Thoracic aorta (tissue), 2 donors: Measurements from ENCODE around the gene FRMD8. TPM values are rescaled to one million over a fixed set of nuclear protein-coding genes. Genes with fewer than 3 reads are reported as not detected.
A peak's percentile ranks its signal among the peaks of the same experiment; 100 is the strongest.

Experiments
- ATAC-seq: fragments of 150-250 bp; one replicate; pipeline ENCODE4 v1.8.0; 2017; ENCODE audit warnings: low read depth; ENCODE audit not compliant: insufficient number of reproducible peaks, low FRiP score
- DNase-seq: peaks from one replicate; pipeline ENCODE4 v3.0.0-alpha.2; 2020; ENCODE audit warnings: low spot score
- H3K27ac ChIP-seq, 2 donors: fragments of 200-600 bp; sonication (generic); 1 replicate in 1 of 2; 2 replicates in 1 of 2; pipeline ENCODE4 v1.5.1; 2016; ENCODE audit warnings: mild to moderate bottlenecking in 2 of 2, moderate library complexity in 2 of 2
- H3K27me3 ChIP-seq: fragments of 200-600 bp; sonication (generic); replicated peaks from 2 replicates; pipeline ENCODE4 v1.6.0; 2016; ENCODE audit warnings: mild to moderate bottlenecking; ENCODE audit not compliant: insufficient read depth
- H3K36me3 ChIP-seq: fragments of 200-600 bp; sonication (generic); one replicate; pipeline ENCODE4 v1.5.1; 2016
- H3K4me1 ChIP-seq, 2 donors: fragments of 200-600 bp; sonication (generic); 1 replicate in 1 of 2; 2 replicates in 1 of 2; pipeline versions ENCODE4 v1.5.1 to v1.6.0; 2016; ENCODE audit warnings: low read depth in 2 of 2, mild to moderate bottlenecking in 1 of 2; ENCODE audit not compliant: control insufficient read depth in 1 of 2
- H3K4me3 ChIP-seq: fragments of 200-600 bp; sonication (generic); 2 replicates; pipeline ENCODE4 v1.5.1; 2016; ENCODE audit warnings: mild to moderate bottlenecking
- H3K9me3 ChIP-seq: fragments of 200-600 bp; sonication (generic); 2 replicates; pipeline ENCODE4 v1.5.1; 2016
- CTCF ChIP-seq: fragments of 200-600 bp; sonication (generic); IDR thresholded peaks from one replicate; pipeline ENCODE4 v1.5.1; 2019; ENCODE audit warnings: antibody characterized with exemption
- total RNA-seq, 2 donors: library from RNA; depleted of rRNA; stranded (reverse); fragments of >200 nt; gene quantifications; one replicate each; pipeline versions ENCODE4 v1.1.0 to v1.2.3, GENCODE V29; 2016

Gene FRMD8
- total RNA-seq, 2 donors from 2014 or later: 45.2 to 45.9 TPM

DNA sequence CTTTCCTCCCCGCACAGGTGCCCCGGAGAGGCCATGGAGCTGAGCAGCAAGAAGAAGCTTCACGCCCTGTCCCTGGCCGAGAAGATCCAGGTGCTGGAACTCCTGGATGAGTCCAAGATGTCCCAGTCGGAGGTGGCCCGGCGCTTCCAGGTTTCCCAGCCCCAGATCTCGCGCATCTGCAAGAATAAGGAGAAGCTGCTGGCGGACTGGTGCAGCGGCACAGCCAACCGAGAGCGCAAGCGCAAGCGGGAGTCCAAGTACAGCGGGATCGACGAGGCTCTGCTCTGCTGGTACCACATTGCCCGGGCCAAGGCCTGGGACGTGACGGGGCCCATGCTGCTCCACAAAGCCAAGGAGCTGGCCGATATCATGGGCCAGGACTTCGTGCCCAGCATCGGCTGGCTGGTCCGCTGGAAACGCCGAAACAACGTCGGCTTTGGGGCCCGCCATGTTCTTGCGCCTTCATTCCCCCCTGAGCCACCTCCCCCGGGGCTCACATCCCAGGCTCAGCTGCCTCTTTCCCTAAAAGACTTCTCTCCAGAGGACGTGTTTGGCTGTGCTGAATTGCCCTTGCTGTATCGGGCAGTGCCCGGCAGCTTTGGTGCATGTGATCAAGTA is 30.6 kb upstream of the FRMD8 start:
- H3K4me1 ChIP-seq: peaks cover 18 to 24% of the 10 kb centered on the region in 2 donors
- H3K36me3 ChIP-seq: peaks cover 18% of the 10 kb centered on the region
- no peak for TF ChIP-seq CTCF
- H3K4me3 ChIP-seq: peak overlapping the region; percentile 72
- H3K27ac ChIP-seq: no peak overlapping the region
- H3K9me3 ChIP-seq: no peaks in the 10 kb centered on the region
- DNase-seq (no peak), ATAC-seq (no peak)
- no peaks in the 10 kb centered on the region for H3K27me3 ChIP-seq

GRCh38 chr11:65356394-65356972 is 30.0 kb upstream of the FRMD8 start:
- no peak for DNase-seq
- Histone ChIP-seq H3K9me3 (no peaks in the 10 kb centered on the region), H3K4me1 (peaks cover 18 to 24% of the 10 kb centered on the region in 2 donors), H3K27me3 (no peaks in the 10 kb centered on the region), H3K27ac (no peak overlapping the region), H3K36me3 (peaks cover 12% of the 10 kb centered on the region), H3K4me3 (peak overlapping the region; percentile 72)
- no peak for TF ChIP-seq CTCF
- ATAC-seq: no peak

- no peak for ATAC-seq
- no peak for TF ChIP-seq CTCF
- no peak overlapping the region for H3K27ac ChIP-seq
- no peaks in the 10 kb centered on the region for H3K9me3 ChIP-seq
- DNase-seq: no peak
- no peaks in the 10 kb centered on the region for H3K27me3 ChIP-seq
- H3K36me3 ChIP-seq: no peaks in the 10 kb centered on the region
- H3K4me3 ChIP-seq: no peak overlapping the region
- H3K4me1 ChIP-seq: peaks cover 18 to 24% of the 10 kb centered on the region in 2 donors
Measured at GRCh38 chr11:65357856-65358356, 28.5 kb upstream of the FRMD8 start.

DNA sequence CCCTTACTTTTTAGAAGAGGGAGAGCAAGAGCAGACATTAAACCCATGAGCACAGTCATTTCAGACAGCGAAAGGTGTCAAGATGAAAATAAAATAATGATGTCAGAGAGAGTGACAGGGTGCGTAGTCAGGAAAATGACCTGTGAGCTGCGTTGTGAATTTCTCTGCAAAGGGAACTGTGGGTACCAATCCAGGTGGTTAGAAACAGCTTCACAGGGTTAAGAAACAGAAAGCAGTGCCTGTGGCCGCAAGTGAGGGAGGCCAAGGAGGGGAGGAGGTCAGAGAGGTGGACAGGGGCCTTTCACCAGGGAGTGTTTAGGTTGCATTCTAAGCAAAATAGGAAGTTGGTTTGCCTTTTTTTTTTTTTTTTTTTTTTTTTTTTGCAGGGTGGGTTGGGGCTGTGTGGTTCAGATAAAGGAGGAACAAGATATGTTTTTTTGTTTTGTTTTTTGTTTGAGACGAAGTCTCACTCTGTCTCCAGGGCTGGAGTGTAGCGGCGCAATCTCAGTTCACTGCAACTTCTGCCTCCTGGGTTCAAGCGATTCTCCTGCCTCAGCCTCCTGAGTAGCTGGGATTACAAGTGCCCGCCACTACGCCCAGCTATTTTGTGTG is 24.0 kb upstream of the FRMD8 start:
- no peak overlapping the region for H3K4me3 ChIP-seq
- H3K36me3 ChIP-seq: no peaks in the 10 kb centered on the region
- no peaks in the 10 kb centered on the region for H3K4me1 ChIP-seq
- no peaks in the 10 kb centered on the region for H3K27me3 ChIP-seq
- H3K9me3 ChIP-seq: no peaks in the 10 kb centered on the region
- DNase-seq (no peak), ATAC-seq (no peak)
- no peak overlapping the region for H3K27ac ChIP-seq
- no peak for TF ChIP-seq CTCF

DNA sequence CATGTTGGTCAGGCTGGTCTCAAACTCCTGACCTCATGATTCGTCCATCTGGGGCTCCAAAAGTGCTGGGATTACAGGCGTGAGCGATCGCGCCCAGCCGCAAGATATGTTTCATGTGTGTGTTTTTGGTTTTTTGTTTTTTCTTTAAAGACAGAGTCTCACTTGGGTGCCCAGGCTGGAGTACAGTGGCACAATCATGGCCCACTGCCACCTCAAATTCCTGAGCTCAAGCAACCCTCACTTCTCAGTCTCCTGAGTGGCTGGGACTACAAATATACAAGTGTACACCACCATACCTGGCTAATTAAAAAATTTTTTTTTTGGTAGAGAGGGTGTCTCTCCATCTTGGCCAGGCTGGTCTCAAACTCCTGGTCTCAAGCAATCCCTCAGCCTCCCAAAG is 23.5 kb upstream of the FRMD8 start:
- no peak overlapping the region for H3K4me3 ChIP-seq
- no peaks in the 10 kb centered on the region for H3K27me3 ChIP-seq
- no peak for ATAC-seq
- no peak overlapping the region for H3K27ac ChIP-seq
- H3K9me3 ChIP-seq: no peaks in the 10 kb centered on the region
- DNase-seq: no peak
- TF ChIP-seq CTCF: no peak
- no peaks in the 10 kb centered on the region for H3K4me1 ChIP-seq
- H3K36me3 ChIP-seq: no peaks in the 10 kb centered on the region
